GM23338 (cell line): Measurements from ENCODE around the gene ANKS1B.

Experiments
- EZH2 ChIP-seq: fragments of 200-600 bp; sonication (generic); IDR thresholded peaks from one replicate; pipeline ENCODE4 v1.8.0; 2017; ENCODE audit warnings: antibody characterized with exemption, mild to moderate bottlenecking, low read depth; ENCODE audit not compliant: unreplicated experiment
- EZH2phosphoT487 ChIP-seq: fragments of 200-600 bp; sonication (generic); IDR thresholded peaks from one replicate; pipeline ENCODE4 v1.8.1; 2018; ENCODE audit warnings: antibody characterized with exemption; ENCODE audit not compliant: unreplicated experiment
- JUNB ChIP-seq: IDR thresholded peaks from one replicate; pipeline ENCODE4 v1.6.1; 2016; ENCODE audit warnings: antibody characterized with exemption; ENCODE audit not compliant: unreplicated experiment
- POLR2AphosphoS5 ChIP-seq: IDR thresholded peaks from 2 replicates; pipeline ENCODE4 v1.6.1; 2016; ENCODE audit warnings: antibody characterized with exemption, low read depth
- STAT1 ChIP-seq: IDR thresholded peaks from one replicate; pipeline ENCODE4 v1.6.1; 2016; ENCODE audit warnings: antibody characterized with exemption; ENCODE audit not compliant: unreplicated experiment
- ZNF114 ChIP-seq: fragments of 250-450 bp; sonication (Bioruptor Pico); IDR thresholded peaks from 2 replicates; pipeline ENCODE4 v1.5.0; 2020; ENCODE audit warnings: mild to moderate bottlenecking, moderate library complexity
- TF ChIP-seq, protein P1 (sequence below), 2 experiments: fragments of 200-600 bp in 1 of 2; sonication (generic) in 1 of 2; conservative IDR thresholded peaks; 2 replicates each; pipeline versions ENCODE4 v1.5.1 to v1.6.1; 2016 to 2017; ENCODE audit warnings: antibody characterized with exemption in 2 of 2, low read depth in 2 of 2, mild to moderate bottlenecking in 2 of 2, moderate library complexity in 1 of 2
- TF ChIP-seq, protein P2 (sequence below): IDR thresholded peaks from one replicate; pipeline ENCODE4 v1.6.1; 2018; ENCODE audit warnings: antibody characterized with exemption; ENCODE audit not compliant: unreplicated experiment

DNA sequence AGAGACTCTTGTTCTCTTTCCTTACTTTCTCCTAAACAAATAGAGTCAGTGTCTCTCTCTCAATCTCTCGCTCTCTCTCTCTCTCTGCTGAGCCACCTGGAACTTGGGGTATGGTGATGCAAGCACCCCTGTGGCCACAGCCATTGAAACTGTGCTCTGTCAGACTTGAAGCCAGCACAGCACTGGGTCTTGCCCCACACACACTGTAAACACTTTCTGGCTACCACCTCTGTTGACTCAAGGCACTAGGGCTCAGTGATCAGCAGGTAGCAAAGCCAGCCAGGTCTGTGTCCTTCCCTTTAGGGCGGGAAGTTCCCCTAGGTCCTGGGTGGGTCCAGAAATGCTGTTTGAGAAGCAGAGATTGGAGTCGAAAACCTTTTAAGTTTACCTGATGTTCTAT is 463.1 kb downstream of the ANKS1B start:
- TF ChIP-seq, protein P1, sequence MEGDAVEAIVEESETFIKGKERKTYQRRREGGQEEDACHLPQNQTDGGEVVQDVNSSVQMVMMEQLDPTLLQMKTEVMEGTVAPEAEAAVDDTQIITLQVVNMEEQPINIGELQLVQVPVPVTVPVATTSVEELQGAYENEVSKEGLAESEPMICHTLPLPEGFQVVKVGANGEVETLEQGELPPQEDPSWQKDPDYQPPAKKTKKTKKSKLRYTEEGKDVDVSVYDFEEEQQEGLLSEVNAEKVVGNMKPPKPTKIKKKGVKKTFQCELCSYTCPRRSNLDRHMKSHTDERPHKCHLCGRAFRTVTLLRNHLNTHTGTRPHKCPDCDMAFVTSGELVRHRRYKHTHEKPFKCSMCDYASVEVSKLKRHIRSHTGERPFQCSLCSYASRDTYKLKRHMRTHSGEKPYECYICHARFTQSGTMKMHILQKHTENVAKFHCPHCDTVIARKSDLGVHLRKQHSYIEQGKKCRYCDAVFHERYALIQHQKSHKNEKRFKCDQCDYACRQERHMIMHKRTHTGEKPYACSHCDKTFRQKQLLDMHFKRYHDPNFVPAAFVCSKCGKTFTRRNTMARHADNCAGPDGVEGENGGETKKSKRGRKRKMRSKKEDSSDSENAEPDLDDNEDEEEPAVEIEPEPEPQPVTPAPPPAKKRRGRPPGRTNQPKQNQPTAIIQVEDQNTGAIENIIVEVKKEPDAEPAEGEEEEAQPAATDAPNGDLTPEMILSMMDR (conservative IDR thresholded peaks at IDR 0.05; ENCODE audit: low read depth in 2 of 2), result no peak
- TF ChIP-seq EZH2phosphoT487 (no peak), EZH2 (no peak), ZNF114 (CRISPR knock-in tag) (no peak), POLR2AphosphoS5 (no peak), JUNB (no peak), STAT1 (no peak)
- TF ChIP-seq, protein P2, sequence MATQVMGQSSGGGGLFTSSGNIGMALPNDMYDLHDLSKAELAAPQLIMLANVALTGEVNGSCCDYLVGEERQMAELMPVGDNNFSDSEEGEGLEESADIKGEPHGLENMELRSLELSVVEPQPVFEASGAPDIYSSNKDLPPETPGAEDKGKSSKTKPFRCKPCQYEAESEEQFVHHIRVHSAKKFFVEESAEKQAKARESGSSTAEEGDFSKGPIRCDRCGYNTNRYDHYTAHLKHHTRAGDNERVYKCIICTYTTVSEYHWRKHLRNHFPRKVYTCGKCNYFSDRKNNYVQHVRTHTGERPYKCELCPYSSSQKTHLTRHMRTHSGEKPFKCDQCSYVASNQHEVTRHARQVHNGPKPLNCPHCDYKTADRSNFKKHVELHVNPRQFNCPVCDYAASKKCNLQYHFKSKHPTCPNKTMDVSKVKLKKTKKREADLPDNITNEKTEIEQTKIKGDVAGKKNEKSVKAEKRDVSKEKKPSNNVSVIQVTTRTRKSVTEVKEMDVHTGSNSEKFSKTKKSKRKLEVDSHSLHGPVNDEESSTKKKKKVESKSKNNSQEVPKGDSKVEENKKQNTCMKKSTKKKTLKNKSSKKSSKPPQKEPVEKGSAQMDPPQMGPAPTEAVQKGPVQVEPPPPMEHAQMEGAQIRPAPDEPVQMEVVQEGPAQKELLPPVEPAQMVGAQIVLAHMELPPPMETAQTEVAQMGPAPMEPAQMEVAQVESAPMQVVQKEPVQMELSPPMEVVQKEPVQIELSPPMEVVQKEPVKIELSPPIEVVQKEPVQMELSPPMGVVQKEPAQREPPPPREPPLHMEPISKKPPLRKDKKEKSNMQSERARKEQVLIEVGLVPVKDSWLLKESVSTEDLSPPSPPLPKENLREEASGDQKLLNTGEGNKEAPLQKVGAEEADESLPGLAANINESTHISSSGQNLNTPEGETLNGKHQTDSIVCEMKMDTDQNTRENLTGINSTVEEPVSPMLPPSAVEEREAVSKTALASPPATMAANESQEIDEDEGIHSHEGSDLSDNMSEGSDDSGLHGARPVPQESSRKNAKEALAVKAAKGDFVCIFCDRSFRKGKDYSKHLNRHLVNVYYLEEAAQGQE, result no peak
